HG03039 (cell line): ENCODE data around the gene RPL36.

Experiments used
- ATAC-seq: cut with Tn5 transposase; IDR thresholded peaks from one replicate; pipeline ENCODE4 v1.9.1; 2021; ENCODE audit warnings: mild to moderate bottlenecking, moderate library complexity; ENCODE audit not compliant: unreplicated experiment

RPL36 gene

DNA sequence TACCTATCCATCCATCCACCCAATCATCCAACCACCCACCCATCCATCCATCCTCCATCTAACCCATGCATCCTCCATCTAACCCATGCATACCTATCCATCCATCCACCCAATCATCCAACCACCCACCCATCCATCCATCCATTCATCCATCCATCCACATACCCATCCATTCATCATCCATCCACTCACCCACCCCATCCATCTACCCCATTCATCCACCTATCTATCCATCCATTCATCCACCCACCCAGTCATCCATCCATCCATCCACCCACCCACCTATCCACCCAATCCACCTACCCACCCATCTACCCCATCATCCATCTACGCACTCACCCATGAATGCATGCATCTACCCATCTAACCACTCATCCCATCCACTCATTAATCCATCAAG is 16.3 kb upstream of the RPL36 start:
- ATAC-seq, result no peak

DNA sequence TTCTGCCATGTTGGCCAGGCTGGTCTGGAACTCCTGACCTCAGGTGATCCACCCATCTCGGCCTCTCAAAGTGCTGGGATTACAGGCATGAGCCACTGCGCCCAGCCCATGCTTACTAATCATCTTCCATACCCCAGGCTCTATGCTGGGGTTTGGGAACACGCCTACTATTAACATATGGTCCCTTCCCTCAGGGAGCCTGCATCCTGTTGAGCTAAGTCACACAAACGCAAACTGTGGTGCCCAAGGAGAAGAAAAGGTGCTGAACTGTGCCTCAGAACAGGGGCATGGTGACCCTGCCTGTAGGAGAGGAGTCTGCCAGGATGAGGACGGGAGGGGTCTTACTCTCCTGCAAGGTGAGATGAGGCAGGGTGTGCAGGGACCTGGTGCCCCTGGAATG is 15.4 kb upstream of the RPL36 start:
- ATAC-seq, result no peak

DNA sequence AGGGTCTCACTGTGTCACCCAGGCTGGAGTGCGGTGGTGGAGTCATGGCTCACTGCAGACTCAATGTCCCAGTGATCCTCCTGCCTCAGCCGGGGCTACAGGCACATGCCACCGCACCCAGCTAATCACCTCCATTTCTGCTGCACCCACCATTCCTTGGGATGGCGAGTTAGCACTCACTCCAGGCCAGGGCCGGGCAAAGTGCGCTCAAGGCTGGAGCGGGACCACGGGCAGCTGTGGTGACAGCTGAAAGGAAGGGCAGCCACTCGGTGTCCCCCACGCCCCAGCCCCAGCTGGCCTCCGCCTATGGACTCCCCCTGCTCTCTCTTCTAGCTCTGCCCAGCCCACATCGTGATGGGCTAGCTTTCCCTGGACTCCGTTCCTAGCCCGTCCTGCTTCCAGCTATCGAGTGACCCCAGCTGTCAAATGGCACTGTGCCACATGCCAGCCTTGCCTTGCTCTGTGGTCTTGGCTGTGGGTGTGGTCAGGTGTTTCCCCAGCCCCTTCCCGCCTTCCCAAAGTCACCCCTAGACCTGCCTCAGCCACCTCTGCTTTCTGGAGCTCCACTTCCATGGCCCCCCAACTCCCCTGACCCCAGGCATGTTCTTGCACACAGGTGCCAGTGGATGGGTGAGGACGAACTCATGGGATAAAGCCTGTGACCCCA is 13.9 kb upstream of the RPL36 start:
- ATAC-seq, result no peak

DNA sequence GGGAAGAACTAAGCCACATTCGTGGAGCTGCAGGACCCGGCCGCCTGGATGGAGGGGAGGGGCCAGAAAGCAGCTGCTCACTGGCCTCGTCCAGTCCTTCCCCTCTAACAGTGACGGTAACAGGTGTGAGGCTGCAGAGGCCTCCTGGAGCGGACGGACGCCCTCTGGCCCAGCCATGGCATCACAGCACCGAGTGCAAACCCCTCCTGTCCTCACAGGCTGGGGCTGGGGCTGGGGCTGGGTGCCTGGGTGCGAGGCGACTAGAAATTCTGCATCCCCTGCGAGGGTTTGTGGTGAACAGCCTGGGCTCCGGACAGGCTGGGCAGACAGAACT is 13.4 kb upstream of the RPL36 start:
- no peak for ATAC-seq

DNA sequence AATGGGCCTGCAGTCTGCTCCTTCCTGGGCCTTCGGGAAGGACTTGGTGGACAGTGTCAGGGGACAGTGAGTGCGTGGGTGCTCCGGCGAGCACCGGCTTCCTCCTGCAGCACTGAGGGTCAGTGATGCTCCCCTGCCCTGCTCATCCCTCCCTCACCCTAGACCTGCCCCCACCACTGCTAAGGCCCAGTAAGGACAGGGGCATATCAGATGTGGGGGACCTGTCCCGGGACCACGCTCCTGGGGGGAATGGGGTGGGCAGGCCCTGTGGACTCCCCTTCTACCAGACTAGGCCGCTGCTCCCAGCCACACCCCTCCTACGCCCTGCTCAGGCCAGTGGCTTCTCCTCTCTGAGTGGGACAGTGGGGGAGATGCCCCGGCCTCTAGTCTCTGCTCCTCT is 13.0 kb upstream of the RPL36 start:
- ATAC-seq, result no peak

DNA sequence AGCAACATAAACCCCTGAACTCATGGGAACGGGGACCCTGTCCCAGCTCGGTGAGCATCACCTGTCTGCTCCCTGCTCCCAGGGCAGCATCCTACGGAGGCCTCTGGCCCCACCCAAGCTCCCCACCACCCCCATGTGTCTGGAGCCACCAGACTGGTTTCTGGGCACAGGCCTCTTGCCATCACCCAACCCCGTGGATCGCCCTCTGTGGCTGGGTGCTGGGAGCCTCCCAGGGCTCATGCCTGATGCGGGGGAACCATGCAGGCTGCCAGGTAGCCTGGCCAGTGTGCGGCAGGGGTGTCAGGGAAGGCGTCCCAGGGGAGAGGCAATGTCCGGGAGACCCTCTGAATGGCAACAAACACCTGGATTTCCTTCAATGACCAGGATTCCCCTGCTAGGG is 12.5 kb upstream of the RPL36 start:
- no peak for ATAC-seq

DNA sequence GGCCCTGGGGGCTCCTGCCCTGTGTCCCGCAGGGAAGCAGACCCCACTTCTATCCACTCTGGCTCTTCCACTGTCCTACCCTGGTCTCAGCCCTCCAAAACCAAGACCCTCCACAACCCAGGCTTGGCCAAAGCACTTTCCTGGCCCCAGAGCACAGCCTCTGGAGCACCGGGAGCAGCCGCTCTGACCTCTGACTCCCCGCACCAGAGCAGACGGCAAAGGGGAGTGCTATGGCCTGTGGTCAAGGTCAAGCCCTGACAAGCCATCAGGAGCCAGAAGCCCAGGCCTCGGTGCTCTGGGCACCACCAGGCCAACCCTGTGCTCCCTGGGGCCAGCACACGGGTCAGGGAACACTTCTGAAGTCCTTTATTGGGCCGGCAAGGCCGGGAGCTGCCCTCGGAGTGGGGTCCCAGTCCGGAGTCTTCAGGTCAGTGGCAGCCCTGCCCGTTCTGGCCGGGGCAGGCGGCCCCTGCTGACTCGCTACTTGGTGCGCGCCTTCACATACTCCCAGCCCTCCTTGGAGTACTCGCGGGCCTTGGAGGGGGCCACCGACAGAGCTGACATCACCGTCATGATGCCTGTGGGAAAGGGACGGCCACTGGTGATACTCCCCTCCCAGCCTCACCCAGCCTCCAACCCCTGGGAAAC is 11.9 kb upstream of the RPL36 start:
- no peak for ATAC-seq

DNA sequence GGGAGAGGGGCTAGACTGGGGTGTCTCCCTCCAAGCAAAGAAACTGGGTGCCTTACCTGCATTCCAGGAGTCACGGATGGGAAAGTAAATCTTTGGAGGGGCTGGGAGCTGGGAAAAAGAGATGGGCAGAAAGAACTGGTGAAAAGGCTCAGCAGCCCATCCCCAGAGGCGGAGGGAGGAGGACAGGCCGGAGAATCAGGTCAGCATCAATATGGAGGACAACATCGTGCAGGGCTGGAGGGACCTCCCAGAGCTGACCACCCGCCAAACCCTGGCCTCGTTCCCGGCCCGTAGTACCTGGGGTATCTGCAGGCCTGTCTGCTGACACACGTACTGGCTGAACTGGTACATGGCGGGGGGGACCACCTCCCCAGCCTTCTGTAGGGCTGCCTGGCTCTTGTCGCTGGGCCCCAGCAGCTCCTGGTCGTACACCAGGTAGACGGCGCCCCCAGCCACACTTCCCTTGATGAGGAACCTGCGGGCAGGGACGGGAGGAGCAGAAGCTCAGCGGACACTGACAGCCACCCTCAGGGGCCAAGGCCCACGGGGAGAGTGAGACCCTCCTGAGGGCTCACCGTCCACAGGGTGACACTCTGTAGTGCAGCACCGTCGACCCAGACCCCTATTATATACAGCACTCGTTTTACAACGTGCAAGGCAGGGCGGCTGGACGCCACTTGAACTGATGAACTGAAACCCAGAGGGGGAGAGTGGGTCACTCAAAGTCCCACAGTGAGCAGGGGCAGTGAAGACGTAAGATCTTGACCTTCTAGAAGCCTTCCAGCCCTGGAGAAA is 10.6 kb upstream of the RPL36 start:
- no peak for ATAC-seq

DNA sequence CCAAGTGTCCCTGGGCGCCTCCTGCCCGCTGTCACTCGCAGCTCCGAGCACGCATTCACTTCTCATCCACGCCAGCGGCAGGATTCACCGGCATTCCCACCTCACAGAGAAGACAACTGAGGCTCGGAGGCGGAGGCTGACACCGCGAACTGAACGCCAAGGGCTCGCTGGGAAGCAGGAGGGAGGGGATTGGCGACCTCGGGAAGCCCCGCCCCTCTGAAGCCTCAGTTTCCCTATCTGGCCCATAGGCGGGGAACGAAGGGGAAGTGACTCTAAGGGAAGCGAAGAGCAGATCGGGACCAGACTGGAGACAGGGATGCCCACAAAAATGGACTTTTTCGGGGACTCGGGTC is 10.0 kb upstream of the RPL36 start:
- no peak for ATAC-seq

DNA sequence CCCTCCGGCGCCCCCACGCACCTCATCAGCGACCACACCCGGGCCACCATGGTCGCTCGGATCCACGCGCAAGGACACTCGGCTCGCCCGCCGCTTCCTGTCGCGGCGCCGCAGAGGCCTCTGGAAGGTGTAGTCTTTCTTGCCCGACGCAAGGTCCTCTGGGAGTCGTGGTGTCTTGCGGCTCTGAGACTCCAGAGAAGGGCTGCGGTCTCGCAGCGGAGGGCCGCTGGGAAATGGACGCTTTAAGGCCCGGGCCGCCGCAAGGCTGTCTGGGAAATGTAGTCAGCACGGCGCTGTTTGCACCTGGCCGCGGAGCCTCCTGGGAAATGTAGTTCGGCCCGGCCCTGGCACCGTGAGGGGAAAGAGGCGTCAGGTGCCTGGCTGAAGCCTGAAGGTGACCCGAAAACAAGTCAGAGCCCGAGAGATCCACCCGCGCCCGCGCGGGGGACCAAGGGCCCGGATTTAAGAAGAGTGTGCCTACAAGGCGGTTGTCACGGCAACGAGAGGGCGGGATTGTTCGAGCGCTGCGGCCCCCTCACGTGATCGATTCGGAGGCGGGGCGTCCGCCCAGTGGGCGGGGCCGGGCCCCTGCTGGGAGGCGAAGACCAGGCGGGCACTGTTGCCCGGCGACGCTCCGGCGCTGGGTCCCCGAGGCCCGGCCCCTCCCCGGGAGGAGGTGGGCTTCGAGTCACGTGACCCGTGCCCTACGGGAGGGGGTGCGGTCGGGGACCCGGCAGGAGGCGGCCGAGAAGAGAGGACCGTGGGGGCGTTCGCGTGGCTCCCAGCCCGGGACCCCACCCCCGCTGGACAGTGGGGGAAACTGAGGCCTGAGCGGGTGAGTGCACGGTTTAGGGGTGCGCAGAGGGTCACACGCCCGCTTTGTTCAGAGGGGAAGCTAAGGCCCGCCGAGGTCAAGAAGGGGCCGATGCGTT is 9.4 kb upstream of the RPL36 start, which contains the start of the genes HSD11B1L and MICOS13:
Gene HSD11B1L, plus strand, starts transcription at position 591 of the 932 bp plus-strand sequence. CDS start 3,806 bp downstream, outside the sequence.
Gene MICOS13, minus strand, starts transcription at position 80 of the 932 bp plus-strand sequence. Its CDS starts 30 bp downstream, at position 50.
- peak; percentile 70 for ATAC-seq

DNA sequence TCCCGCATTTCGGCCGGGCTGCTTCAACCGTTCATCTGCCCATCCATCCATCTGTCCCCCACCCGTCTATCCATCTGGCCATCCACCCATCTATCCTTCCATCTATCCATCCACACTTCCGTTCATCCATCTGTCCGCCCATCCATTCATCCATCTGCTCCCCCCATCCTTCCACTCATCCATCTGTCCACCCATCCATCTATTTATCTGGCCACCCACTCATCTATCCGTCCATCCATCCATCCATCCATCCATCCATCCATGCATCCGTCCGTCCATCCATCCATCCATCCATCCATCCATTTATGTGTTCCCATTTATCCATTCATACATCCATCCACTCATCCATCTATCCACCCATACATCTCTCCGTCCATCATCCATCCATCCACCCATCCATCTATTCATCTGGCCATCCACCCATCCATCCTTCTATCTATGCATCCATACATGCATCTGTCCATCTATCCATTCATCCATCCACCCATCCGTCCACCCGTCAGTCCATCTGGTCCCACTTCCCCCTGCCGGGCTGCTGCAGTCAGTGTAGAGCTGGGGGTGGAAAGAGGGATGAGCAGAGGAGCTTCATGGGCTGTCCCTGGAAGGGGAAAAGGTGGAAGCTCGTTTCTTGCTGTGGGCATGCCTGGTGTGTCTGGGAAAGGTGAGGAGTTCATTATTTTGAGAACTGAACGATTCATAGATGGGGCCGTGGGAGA is 8.5 kb upstream of the RPL36 start:
- ATAC-seq, result no peak

DNA sequence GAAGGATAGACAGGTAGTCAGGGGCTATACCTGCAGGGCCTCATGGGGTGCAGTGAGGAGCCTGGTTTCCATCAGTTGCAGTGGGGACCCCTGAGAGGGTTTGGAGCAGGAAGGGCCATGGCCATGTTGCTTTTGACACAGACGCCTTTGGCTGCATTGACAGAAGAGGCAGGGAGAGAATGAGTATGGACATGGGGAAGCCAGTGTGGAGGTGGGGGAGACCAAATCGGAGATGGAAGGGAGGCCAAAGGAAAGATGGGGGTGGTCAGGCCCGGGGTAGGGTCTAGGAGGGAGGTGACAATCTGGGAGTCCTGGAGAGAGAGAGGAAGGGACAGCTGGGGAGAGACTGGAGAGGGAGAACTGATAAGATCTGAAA is 8.0 kb upstream of the RPL36 start:
- ATAC-seq, result no peak

DNA sequence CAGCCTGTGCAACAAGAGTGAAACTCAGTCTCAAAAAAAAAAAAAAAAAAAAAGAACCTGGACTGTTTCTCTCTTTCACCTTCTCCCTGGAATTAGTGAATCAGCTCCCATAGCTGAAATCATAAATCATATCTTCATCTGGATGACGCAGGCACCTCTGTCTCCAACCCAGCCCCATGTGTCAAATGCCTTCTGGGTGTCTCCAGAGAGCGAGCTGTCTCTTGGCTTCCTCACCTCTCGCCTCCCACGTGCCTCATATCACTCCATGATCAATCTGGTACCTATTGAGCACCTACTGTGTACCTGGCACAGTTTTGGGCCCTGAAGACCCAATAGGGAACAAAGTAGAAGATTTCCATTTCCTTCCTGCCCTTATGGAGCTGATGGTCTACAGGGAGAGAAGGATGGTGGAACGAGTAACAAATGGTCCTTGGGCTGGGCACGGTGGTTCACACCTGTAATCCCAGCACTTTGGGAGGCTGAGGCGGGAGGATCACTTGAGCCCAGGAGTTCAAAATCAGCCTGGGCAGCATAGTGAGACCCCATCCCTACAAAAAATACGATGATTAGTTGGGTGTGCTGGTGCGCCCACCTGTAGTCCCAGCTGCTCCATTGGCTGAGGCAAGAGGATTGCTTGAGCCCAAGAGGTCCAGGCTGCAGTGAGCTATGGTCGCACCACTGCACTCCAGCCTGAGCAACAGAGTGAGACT is 6.8 kb upstream of the RPL36 start:
- no peak for ATAC-seq

DNA sequence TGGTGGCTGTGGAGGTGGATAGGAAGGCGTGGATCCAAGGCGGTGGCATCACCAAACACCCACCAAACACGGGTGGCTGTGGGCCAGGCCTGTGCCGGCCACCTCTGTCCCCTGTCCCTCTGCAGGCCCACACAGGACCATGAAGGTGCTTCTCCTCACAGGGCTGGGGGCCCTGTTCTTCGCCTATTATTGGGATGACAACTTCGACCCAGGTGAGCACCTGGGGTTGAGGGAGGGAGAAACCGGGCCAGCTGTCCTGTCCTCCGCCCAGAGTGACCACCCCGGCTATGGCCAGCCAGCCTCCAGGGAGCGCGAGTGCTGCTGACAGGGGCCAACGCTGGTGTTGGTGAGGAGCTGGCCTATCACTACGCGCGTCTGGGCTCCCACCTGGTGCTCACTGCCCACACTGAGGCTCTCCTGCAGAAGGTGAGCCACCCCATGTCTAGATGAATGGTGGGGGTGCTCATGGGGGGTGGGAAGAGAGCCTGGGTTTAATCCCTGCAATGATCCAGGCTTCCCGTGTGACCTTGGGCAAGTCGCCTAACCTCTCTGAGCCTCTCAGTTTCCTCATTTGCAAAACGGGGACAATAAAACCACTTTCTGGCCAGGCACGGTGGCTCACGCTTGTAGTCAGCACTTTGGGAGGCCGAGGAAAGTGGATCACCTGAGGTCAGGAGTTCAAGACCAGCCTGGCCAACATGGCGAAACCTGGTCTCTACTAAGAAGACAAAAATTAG is 5.2 kb upstream of the RPL36 start:
- ATAC-seq, result no peak

DNA sequence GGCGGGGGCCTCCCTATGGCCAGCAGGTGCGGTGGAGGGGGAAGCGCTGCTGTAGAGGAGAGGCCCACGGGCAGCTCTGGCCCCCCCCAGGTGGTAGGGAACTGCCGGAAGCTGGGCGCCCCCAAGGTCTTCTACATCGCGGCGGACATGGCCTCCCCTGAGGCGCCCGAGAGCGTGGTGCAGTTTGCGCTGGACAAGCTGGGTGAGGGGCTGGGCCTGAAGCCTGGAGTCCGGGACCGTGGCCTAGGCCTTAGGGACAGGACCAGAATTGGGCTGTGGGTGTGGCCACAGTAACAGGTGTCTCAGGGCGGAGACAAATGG is 3.8 kb upstream of the RPL36 start:
- ATAC-seq, result no peak

DNA sequence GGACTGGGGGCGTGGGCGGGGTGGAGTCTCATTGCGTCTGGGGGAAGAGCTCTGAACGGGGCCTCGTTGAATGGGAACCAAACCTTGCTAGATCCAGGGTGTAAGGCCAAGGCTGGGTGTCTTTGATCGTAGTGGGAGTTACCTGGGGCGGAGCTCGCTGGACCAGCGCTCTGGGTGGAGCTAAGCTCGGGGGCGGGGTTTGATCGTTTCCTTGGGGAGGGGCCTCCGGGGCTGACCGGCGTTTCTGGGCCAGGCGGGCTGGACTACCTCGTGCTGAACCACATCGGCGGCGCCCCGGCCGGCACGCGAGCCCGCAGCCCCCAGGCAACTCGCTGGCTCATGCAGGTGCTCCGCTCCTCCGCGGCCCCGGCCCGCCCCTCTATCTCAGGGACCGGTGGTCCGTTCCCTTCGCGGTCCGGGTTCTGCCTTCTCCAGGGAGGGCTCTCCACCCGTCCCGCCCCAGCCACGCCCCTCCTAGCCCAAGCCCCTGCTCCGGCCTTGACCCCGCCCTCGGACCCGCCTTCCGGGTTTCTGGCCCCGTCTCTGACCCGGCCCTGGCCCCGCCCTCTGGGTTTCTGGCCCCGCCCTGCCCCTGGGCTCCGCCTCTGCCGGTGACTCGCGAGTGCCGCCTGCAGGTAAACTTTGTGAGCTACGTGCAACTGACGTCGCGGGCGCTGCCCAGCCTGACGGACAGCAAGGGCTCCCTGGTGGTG is 3.3 kb upstream of the RPL36 start:
- peak; percentile 35 for ATAC-seq

DNA sequence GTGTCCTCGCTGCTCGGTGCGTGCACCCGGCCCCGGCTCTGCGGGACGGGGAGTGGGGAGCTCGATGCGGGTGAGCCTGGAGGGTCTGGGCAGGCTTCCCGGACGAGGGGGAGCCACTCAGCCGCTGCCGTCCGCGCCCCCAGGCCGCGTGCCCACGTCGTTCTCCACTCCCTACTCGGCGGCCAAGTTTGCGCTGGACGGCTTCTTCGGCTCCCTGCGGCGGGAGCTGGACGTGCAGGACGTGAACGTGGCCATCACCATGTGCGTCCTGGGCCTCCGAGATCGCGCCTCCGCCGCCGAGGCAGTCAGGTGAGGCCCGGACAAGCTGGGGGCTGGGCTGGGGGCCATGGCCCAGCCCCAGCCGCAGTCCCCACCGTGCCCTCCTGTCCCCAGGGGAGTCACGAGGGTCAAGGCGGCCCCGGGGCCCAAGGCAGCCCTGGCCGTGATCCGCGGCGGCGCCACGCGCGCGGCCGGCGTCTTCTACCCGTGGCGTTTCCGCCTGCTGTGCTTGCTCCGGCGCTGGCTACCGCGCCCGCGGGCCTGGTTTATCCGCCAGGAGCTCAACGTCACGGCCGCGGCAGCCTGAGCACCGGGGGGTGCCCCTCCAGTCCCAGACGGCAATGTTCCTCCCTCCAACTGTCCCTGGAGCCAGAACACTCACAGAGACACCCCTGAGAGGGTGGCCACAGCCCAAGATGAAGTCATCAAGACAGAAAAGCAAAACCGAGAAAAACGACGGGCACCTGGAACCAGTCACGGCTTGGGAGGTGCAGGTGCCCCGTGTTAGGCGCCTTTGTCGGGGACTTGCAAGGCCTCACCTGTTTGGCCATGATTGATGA is 2.5 kb upstream of the RPL36 start:
- ATAC-seq, result no peak
